GM18909 (cell line): ENCODE results near the gene PACSIN1.
"Not testable (repeated sequence)": the region's sequence is repeated elsewhere in the genome, so short reads cannot be mapped to it uniquely, and the experiment has no call there.

Experiments
- ATAC-seq: cut with Tn5 transposase; IDR thresholded peaks from one replicate; pipeline ENCODE4 v1.9.1; 2021; ENCODE audit warnings: mild to moderate bottlenecking; ENCODE audit not compliant: unreplicated experiment, poor library complexity

The PACSIN1 gene

GRCh38 chr6:34457742-34458735, 7.8 kb upstream of the PACSIN1 start:
- ATAC-seq: no peak

GRCh38 chr6:34459899-34460593, 5.8 kb upstream of the PACSIN1 start:
- no peak for ATAC-seq

- no peak for ATAC-seq
Measured at GRCh38 chr6:34460796-34461507, 4.9 kb upstream of the PACSIN1 start.

GRCh38 chr6:34462010-34462409, 3.9 kb upstream of the PACSIN1 start:
- ATAC-seq: no peak

- no peak for ATAC-seq
Measured at GRCh38 chr6:34462551-34462971, 3.3 kb upstream of the PACSIN1 start.

GRCh38 chr6:34463299-34463698, 2.6 kb upstream of the PACSIN1 start:
- no peak for ATAC-seq

GRCh38 chr6:34463849-34464248, 2.0 kb upstream of the PACSIN1 start:
- no peak for ATAC-seq

GRCh38 chr6:34466242-34467185, 638 bp downstream of the PACSIN1 start:
- ATAC-seq: no peak

- no peak for ATAC-seq
Measured at GRCh38 chr6:34468378-34468892, 2.6 kb downstream of the PACSIN1 start.

- ATAC-seq: no peak
Measured at GRCh38 chr6:34469499-34469898, 3.6 kb downstream of the PACSIN1 start.

GRCh38 chr6:34472425-34472824, 6.5 kb downstream of the PACSIN1 start:
- no peak for ATAC-seq

GRCh38 chr6:34473967-34474366, 8.1 kb downstream of the PACSIN1 start:
- no peak for ATAC-seq

- ATAC-seq: no peak
Measured at GRCh38 chr6:34474754-34475153, 8.9 kb downstream of the PACSIN1 start.

- ATAC-seq: no peak
Measured at GRCh38 chr6:34475238-34475682, 9.4 kb downstream of the PACSIN1 start.

GRCh38 chr6:34475767-34476328, 10.0 kb downstream of the PACSIN1 start:
- ATAC-seq: no peak

- ATAC-seq: no peak
Measured at GRCh38 chr6:34476447-34476846, 10.6 kb downstream of the PACSIN1 start.

GRCh38 chr6:34476921-34477320, 11.0 kb downstream of the PACSIN1 start:
- ATAC-seq: no peak

GRCh38 chr6:34478796-34479195, 12.9 kb downstream of the PACSIN1 start:
- ATAC-seq: no peak

- not testable (repeated sequence) for ATAC-seq
Measured at GRCh38 chr6:34483781-34484180, 17.9 kb downstream of the PACSIN1 start.
